MM.1S (cell line): ENCODE results near the gene CD46.
A peak's percentile ranks its signal among the peaks of the same experiment; 100 is the strongest.

Experiments
- DNase-seq: peaks from one replicate; pipeline ENCODE4 v3.0.0-alpha.2; 2015
- H2AFZ ChIP-seq: fragments of 300-600 bp; sonication (generic); 2 replicates; pipeline ENCODE4 v1.6.0; 2016; ENCODE audit warnings: antibody characterized with exemption, low read length
- H3F3A ChIP-seq: fragments of 300-600 bp; sonication (generic); 2 replicates; pipeline ENCODE4 v1.6.1; 2016; ENCODE audit warnings: mild to moderate bottlenecking, antibody characterized with exemption, low read length, moderate library complexity, mixed read lengths; ENCODE audit not compliant: insufficient read depth
- H3K27ac ChIP-seq: fragments of 300-600 bp; sonication (generic); 2 replicates; pipeline ENCODE4 v1.5.1; 2016; ENCODE audit warnings: mild to moderate bottlenecking, low read length
- H3K27me3 ChIP-seq: fragments of 300-600 bp; sonication (generic); replicated peaks from 2 replicates; pipeline ENCODE4 v1.6.0; 2016; ENCODE audit warnings: low read length; ENCODE audit not compliant: insufficient read depth
- H3K36me3 ChIP-seq: fragments of 300-600 bp; sonication (generic); replicated peaks from 2 replicates; pipeline ENCODE4 v1.6.1; 2016; ENCODE audit warnings: mild to moderate bottlenecking, low read length, mixed read lengths; ENCODE audit not compliant: insufficient read depth
- H3K4me1 ChIP-seq: fragments of 300-600 bp; sonication (generic); 2 replicates; pipeline ENCODE4 v1.6.1; 2016; ENCODE audit warnings: low read length, mixed read lengths
- H3K4me2 ChIP-seq: fragments of 300-600 bp; sonication (generic); 2 replicates; pipeline ENCODE4 v1.6.0; 2016; ENCODE audit warnings: low read depth, low read length
- H3K4me3 ChIP-seq: fragments of 300-600 bp; sonication (generic); 2 replicates; pipeline ENCODE4 v1.5.1; 2016; ENCODE audit warnings: low read length, mixed read lengths
- H3K79me2 ChIP-seq: fragments of 300-600 bp; sonication (generic); 2 replicates; pipeline ENCODE4 v1.6.1; 2016; ENCODE audit warnings: mixed run types, low read length, mixed read lengths
- H3K9ac ChIP-seq: fragments of 300-600 bp; sonication (generic); 2 replicates; pipeline ENCODE4 v1.6.1; 2016; ENCODE audit warnings: low read length, mixed read lengths
- H3K9me2 ChIP-seq: fragments of 300-600 bp; sonication (generic); replicated peaks from 2 replicates; pipeline ENCODE4 v1.6.1; 2016; ENCODE audit warnings: mild to moderate bottlenecking, low read length, mixed read lengths; ENCODE audit not compliant: insufficient read depth
- H3K9me3 ChIP-seq: fragments of 300-600 bp; sonication (generic); replicated peaks from 2 replicates; pipeline ENCODE4 v1.6.1; 2016; ENCODE audit warnings: mild to moderate bottlenecking, low read length, mixed read lengths; ENCODE audit not compliant: insufficient read depth
- H4K20me1 ChIP-seq: fragments of 300-600 bp; sonication (generic); 2 replicates; pipeline ENCODE4 v1.6.1; 2016; ENCODE audit warnings: mild to moderate bottlenecking, low read length, moderate library complexity, mixed read lengths; ENCODE audit not compliant: insufficient read depth
- CTCF ChIP-seq: fragments of 300-600 bp; sonication (generic); IDR thresholded peaks from 2 replicates; pipeline ENCODE4 v1.5.1; 2016; ENCODE audit warnings: antibody characterized with exemption, low read length, mixed read lengths
- EZH2 ChIP-seq: fragments of 300-600 bp; sonication (generic); optimal IDR thresholded peaks from 2 replicates; pipeline ENCODE3; 2017; ENCODE audit warnings: low read depth, mild to moderate bottlenecking, antibody characterized with exemption, low read length, mixed read lengths
- EZH2phosphoT487 ChIP-seq: fragments of 300-600 bp; sonication (generic); IDR thresholded peaks from 2 replicates; pipeline ENCODE4 v1.6.1; 2018; ENCODE audit warnings: antibody characterized with exemption, low read length

Gene CD46

GRCh38 chr1:207803678-207804077 lies 51.8 kb downstream of the CD46 start:
- Histone ChIP-seq H4K20me1 (no peaks in the 10 kb centered on the region), H3K4me3 (no peak overlapping the region), H3K79me2 (peaks cover 35% of the 10 kb centered on the region), H3F3A (peaks cover 48% of the 10 kb centered on the region), H3K9ac (no peak overlapping the region), H3K27ac (no peak overlapping the region), H3K36me3 (peaks cover 15% of the 10 kb centered on the region), H3K9me2 (no peaks in the 10 kb centered on the region), H3K4me2 (no peak overlapping the region), H3K4me1 (peaks cover 43% of the 10 kb centered on the region), H3K9me3 (no peaks in the 10 kb centered on the region), H2AFZ (no peak overlapping the region), H3K27me3 (no peaks in the 10 kb centered on the region)
- TF ChIP-seq EZH2phosphoT487 = no peak
- no peak for TF ChIP-seq EZH2
- TF ChIP-seq CTCF = no peak
- DNase-seq = no peak

- Histone ChIP-seq H3K4me1 (peaks cover 55% of the 10 kb centered on the region), H3K9me2 (no peaks in the 10 kb centered on the region), H3K4me2 (peak overlapping the region; percentile 91), H3K79me2 (peaks cover 47% of the 10 kb centered on the region), H3K9ac (peak overlapping the region; percentile 24; the same call in 1 of the 2 replicates), H3K27ac (peak overlapping the region; percentile 83), H2AFZ (no peak overlapping the region), H3K9me3 (no peaks in the 10 kb centered on the region), H3K36me3 (peaks cover 15% of the 10 kb centered on the region), H4K20me1 (no peaks in the 10 kb centered on the region), H3F3A (peaks cover 46% of the 10 kb centered on the region), H3K4me3 (peak overlapping the region; percentile 2; the same call in 1 of the 2 replicates), H3K27me3 (no peaks in the 10 kb centered on the region)
- no peak for TF ChIP-seq EZH2
- TF ChIP-seq CTCF = no peak
- TF ChIP-seq EZH2phosphoT487 = no peak
- DNase-seq = no peak
These were observed 53.0 kb downstream of the CD46 start for GRCh38 chr1:207804721-207805468.

- Histone ChIP-seq H4K20me1 (no peaks in the 10 kb centered on the region), H3F3A (peaks cover 45% of the 10 kb centered on the region), H3K79me2 (peaks cover 57% of the 10 kb centered on the region), H2AFZ (0 out of 2 replicates have a peak overlapping the region, but pooled peaks have one; percentile 3), H3K27ac (peak overlapping the region; percentile 83), H3K27me3 (no peaks in the 10 kb centered on the region), H3K9me3 (no peaks in the 10 kb centered on the region), H3K4me3 (peak overlapping the region; percentile 18), H3K36me3 (peaks cover 17% of the 10 kb centered on the region), H3K9ac (peak overlapping the region; percentile 9; the same call in 1 of the 2 replicates), H3K4me2 (peak overlapping the region; percentile 91), H3K4me1 (peaks cover 55% of the 10 kb centered on the region), H3K9me2 (no peaks in the 10 kb centered on the region)
- peak; percentile 61 for DNase-seq
- no peak for TF ChIP-seq EZH2phosphoT487
- TF ChIP-seq EZH2 = no peak
- no peak for TF ChIP-seq CTCF
These were observed 54.1 kb downstream of the CD46 start for GRCh38 chr1:207805841-207806421.
